GM19023 (cell line): Measurements from ENCODE around the gene LGALS3.

Experiments used
- ATAC-seq: cut with Tn5 transposase; IDR thresholded peaks from one replicate; pipeline ENCODE4 v1.9.1; 2021; ENCODE audit warnings: mild to moderate bottlenecking, moderate library complexity; ENCODE audit not compliant: unreplicated experiment

Gene LGALS3

DNA sequence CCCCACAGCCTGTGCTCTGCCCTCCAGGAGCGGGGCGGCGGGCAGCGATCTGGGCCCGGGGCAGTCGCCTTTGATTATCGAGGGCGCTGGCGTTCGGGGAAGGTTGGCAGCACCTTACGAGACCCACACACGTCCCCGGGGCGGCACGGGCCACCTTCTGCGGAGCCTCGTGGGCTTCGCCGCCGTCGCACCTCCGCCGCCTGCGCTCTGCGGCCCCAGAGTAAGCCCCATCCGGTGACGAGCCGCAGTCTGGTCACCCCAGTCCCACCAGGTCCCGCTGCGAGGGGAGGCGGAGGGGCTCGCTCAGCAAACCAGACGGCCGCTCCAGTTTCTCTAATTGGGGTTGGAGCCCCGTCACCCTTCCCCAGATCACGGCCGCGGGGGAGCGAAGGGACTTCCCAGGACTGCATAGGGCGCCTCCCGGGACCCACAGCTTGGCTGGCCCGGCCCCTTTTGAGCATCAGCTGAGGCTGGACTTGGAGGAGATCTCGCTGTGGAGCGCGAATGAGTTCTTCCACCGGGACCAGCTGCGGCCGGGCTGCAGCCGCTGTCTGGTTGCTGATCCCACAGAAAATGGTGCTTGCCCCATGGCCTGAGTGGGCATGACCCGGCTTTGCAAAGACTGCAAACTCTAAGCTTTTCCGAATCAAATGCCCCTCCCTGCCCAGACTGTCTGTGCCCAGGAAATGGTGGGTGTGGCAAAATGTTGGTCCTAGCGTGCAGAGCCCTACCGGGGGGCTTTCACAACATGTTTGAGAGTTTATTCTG is 560 bp downstream of the LGALS3 start:
- peak; percentile 69 for ATAC-seq

DNA sequence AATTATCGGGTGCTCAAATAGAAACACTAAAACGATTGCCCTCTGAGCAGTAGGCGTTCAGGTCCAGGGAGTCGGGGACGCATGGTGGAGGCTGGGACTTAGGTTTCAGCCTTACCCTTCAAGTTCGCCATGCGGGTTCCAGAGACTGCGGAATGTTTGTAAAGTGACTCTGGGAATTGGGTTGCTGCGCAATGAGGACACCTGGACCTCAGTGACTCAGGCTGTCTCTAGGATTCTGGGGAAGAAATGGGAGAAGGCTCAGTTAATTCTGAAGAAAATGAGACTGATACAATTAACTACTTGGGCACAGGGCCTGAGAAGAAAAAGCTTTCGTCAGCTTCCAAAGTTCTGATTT is 1.1 kb downstream of the LGALS3 start:
- ATAC-seq, result no peak

DNA sequence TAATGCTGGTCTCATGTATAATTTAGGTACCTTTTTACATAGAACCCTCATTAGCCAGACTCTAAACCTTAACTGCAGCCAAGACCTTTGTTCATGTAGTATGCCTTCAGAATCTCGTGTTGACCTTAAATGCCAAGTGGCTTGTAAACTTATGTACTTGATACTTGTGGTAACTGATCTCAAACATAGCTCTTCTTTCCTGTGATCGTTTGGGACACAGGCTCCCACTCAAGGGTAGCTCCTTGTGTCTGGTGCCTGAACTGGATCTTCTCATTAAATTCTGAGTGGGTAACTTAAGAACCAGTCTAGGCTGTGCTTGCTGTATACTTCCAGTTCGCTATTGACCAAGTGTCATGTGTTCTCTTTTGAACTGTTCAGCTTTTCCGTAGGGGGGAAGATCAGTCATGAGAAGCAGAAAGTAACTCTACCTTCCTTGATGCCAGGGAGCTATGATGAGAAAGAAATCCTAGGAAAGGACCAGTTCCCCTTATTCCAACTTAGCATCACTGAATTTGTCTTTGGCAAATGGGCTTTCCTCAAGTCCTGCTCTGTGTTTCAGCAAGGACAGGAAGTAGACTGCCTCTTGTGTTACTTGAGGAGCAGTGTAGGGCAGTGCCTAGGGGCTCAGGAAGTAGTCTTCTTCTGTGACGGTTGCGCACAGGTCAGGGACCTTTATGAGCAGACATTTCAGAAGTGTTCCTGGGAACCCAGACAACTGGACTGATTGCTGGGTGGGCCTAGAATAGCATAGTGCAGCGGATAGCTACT is 2.5 kb downstream of the LGALS3 start:
- ATAC-seq, result no peak

DNA sequence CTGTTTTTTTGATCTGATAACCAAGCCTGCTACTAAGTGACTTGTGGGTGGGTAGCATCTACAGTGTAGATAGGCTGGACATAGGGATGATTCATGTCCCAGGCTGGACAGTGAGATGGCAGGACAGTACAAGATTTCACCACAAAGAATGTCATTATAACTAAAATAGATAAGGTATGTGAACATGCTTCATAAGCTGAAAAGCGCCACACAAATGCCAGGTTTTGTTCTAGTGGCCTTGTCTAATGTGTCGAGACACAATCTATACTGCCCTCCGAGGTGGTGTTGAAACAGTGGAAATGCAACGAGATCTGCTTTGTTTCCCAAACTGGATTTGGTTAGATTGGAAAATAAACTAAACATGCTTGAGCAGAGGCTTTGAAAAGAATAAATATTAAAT is 4.4 kb downstream of the LGALS3 start:
- ATAC-seq, result no peak

DNA sequence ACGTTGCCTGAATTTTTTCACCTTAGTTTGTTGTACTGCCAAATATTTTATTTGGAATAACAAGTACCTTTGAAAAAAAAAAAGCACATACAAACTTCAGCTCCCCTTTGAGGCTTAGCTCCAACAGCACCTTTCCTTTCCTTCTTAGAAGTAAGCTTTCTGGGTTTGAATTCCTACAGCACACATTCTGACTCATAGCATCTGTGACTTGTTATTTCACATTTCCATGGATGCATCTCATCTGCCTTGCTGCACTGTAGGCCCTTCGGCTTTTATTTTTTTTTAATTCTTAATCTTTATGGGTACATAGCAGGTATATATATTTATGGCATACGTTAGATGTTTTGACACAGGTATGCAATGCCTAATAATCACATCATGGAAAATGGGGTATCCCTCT is 7.2 kb downstream of the LGALS3 start:
- no peak for ATAC-seq

DNA sequence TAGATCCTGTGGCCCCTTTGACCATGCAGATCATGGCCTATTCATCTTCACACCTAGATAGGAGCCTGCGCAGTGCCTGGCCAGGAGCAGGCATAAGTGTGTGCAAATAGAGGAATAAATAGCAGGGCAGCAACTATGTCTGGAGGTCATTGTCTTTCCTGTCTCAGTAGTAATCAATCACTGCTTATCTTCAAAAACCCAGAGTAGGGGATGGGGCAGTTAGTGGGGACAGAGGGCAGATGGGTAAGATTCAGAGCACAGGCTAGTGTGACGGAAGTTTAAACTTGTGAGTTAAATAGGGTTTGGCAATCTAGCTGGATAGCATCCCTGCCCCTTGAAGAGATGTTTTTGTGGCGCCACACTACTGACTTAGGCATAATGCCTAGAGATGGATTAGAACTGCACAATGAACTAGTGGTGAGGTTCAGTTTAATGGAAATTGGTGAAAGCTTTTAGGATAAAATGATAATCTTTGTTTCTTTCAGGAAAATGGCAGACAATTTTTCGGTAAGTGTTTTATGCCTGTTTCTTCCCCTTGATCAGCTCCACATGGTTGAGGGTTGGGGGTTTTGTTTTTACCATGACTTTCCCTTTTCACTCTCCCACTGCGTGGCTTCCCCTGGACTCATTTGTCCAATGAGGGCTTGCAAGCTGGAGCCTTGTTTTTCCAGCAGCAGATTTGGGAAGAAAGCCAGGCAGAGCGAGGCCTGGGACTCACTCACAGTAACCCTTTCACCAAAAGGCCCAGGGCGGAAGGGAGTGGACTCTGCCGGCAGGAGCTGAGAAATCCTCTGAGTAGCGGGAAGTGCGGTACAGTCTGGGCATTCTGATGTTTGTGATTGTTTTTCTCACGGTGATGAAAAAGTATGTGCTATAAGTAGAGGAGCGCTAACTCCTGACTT is 8.1 kb downstream of the LGALS3 start:
- no peak for ATAC-seq

DNA sequence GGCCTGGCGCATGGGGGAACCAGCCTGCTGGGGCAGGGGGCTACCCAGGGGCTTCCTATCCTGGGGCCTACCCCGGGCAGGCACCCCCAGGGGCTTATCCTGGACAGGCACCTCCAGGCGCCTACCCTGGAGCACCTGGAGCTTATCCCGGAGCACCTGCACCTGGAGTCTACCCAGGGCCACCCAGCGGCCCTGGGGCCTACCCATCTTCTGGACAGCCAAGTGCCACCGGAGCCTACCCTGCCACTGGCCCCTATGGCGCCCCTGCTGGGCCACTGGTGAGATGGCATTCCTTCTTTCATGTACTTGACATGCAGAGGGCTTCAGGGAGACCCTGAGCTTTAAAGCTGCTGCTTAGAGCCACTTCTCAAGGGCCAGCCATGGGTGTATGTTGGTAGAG is 9.0 kb downstream of the LGALS3 start:
- no peak for ATAC-seq

DNA sequence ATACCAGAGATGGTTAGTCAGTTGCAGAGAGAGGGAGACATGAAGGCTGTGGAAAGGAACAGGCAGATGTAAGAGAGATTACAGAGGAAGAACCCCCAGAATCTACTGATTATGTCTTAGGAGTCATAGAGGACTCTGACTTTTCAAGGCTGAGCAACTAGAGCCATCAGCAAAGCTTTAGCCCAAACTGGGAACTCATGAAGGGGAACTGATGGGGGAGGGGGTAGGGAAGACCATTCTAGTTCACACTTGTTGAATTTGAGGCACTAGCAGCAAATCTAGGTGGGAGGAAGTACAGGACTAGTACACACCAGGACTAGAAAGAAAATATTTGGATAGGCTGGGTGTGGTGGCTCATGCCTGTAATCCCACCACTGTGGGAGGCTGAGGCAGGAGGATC is 10.1 kb downstream of the LGALS3 start:
- ATAC-seq, result no peak

DNA sequence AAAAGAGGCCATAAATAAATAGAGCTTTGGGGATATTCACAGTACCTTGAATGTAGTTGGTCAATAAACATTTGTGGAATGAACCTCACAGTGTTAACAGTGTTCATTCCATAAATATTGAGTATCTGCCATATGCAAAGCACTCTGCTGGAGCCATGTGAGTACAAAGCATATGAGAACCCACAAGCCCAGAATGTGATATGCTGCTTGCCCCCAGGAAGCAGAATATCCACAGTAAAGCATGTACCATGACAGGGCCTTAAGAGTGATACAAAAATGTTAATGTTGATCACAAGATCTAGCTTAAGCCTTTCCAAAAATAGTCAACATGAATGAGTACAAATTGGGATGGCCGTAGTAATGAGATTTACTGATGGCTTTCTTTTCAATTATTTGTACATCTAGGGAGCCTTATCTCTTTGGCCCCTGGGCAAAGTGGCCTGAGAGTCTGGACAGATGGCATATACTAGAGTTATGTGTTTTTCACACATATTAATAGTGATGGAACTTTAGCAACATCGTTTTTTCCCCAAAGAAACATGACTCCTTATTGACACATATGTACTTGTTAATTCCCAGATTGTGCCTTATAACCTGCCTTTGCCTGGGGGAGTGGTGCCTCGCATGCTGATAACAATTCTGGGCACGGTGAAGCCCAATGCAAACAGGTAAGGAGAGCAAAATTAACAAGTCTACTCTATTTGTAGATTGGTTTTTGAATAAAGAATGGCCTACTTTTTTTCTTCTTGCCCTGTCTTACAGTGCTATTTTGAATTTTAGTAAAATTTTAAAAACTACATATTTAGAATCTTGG is 10.9 kb downstream of the LGALS3 start:
- ATAC-seq, result no peak

DNA sequence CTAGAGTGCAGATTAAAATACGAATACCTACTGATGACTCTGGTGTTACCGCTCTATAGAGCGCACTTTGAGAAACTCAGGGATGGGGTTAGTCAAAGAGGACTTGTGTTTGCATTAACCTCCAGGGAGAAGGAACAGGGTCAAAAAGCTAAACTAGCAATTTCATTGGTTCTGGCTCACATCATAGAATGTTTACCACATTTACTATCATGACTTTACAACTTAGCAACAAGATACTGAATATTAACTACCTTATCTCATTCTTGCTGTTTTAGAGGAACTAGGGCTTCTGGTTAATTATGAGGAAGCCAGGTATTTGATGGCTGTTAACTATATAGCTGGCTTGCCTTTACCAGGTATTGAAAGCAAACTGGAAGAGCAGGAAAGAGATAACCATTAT is 12.8 kb downstream of the LGALS3 start:
- ATAC-seq, result no peak

DNA sequence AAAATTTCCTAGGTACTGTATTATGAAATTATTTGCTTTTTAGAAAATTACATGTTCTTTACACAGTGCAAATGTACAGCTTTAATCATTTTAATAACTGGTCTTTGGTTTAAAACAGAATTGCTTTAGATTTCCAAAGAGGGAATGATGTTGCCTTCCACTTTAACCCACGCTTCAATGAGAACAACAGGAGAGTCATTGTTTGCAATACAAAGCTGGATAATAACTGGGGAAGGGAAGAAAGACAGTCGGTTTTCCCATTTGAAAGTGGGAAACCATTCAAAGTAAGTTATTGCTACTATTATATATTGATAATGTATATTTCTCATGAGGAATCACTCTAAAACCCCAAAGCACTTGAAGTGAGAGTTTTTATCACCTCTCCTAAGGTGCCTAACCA is 13.4 kb downstream of the LGALS3 start:
- no peak for ATAC-seq

DNA sequence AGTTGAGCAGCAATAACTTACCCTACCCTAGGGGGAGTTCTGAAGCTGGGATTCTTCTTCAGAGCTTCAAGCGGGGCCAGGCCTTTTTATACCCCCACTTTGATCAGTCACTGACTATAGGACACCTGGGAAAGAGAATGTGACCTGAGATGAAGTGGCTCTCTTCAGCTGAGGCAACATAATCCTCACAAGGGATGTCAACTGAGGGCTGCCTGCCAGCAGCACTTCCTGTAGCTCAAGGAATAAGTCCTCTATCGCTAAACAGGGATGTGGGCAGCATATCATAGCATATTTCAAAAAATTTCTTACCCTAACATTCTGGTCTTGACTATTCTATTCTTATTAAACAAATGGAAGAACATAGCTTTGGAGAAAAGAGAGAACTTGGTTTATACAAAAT is 17.4 kb downstream of the LGALS3 start:
- ATAC-seq, result no peak

DNA sequence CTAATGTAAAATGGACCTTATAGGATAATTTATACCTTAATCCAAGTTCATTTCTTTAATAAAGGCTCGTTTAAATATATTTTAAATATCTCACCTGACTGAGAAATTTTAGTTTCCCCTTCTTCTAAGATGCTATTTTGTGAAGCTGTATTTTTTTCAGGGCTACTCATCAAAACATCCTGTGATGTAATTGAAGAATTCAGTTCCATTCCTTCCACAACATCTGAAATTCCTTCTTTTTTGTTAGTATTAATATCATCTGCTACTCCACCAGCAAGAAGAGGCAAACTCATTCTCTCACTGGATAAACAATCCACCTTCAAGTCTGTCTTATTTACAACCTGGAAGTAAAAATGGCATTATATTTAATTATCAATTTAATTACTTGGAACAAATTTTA is 22.5 kb downstream of the LGALS3 start:
- no peak for ATAC-seq

DNA sequence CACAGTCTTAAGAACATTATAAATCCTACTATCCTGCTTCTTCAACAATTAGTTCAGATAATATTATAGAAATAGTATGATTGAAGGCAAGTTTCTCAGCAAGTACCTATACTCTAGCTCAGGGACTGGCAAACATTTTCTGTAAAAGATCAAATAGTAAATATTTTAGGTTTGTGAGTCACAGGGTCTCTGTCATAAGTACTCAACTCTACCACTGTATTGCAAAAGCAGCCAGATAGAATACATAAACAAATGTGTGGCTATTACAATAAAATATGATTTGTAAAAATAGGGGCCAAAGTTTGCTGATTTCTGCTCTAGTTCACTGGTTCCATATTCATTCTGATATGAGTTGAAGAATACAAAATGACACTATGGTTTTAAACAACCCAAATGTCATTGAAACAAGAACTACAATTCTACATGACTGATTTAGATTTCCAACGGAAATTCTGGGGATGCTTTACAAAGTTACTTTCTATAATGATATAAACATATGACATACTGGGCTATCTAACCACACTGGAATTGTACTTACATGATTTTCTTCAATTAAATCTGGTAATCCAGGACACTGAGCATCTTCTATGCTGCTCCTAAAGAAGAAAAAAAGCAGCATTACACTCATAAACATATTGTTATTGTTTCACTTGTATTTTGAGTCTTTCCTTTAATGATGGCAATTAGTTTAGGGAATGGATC is 23.2 kb downstream of the LGALS3 start:
- ATAC-seq, result no peak

DNA sequence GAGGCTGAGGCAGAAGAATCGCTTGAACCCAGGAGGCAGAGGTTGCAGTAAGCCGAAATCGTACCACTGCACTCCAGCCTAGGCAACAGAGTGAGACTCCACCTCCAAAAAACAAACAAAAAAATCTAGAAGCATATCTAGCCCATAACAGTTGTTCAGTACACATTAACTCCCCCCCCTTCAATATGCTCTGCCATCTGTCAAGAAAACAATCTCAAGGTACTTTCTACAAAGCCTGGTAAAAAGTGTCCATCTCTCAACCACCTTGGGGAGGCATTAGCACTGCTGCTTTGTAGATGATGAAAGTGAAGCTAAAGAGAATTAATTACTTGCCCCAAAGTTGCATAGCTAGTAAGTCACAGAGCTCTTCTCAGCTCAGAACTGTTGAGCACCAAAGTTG is 24.9 kb downstream of the LGALS3 start:
- no peak for ATAC-seq

DNA sequence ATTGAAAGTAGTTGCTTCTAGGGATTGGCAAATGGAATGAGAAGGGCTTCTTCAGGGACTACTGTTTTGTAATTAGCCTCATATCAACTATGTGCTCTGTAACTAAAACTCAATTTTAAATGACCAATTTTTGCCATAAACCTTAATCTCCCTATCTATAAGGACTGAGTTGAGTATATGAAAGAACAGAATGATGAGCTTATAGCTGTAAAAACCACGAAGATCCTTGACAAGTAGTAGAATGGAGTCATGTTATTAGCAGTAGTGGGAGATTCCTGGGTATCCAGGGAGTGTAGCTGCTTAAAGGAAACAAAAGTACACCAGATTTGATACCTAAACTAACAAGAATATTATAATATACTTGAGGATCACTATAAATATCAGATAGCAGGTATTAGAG is 28.0 kb downstream of the LGALS3 start:
- ATAC-seq, result no peak

DNA sequence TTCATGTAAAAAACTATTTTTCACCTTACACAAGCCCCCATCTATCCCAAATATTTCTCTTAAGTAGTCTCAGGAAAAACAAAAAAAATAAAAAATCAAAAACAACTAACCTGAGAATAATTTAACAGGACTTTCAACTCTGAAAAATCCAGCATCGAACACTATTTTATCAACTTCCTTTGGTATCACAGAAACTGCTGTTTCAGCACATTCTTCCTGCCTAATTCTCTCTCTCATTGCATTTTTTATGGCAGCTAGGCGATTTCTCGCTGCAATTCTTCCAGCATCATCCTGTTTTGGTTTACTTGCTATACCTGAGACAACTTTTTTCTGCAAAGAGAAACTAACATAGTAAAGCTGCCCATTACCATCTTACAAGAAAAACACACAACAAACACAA is 29.4 kb downstream of the LGALS3 start:
- ATAC-seq, result no peak

DNA sequence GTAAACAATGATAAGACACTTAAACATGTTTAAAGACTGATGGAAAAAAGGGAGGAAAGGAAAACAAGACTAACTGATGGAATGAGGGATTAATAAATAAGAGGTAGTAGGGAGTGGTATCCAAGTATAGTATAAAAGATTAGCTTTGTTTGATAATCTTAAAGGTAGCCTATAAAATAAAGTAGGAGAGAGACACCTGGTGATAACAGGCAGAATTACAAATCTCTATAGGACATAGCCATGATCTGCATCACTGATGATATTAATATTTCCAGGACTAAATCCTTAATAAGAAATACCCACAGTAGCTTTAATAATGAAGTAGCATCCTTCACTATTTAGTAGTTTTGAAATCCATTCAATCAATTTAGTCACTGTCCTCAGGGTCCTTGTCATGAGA is 31.9 kb downstream of the LGALS3 start:
- no peak for ATAC-seq

DNA sequence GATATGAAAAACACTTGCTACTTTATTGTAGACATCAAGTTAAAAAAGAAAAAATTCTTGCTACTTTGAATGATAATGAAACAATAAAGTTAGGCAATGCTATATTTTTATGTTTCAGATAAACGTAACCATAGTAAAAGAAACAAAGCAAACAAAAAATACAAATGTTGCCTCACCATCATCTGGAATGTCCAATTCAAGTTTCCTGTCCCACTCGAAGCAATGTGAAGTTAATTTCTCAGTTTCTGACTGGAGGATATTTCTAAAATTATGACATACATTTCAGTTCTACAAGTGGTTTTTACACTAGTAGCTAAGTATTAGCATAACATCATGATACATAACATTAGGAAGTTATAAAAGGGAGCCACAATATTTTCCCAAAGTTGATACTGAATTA is 41.5 kb downstream of the LGALS3 start:
- no peak for ATAC-seq

DNA sequence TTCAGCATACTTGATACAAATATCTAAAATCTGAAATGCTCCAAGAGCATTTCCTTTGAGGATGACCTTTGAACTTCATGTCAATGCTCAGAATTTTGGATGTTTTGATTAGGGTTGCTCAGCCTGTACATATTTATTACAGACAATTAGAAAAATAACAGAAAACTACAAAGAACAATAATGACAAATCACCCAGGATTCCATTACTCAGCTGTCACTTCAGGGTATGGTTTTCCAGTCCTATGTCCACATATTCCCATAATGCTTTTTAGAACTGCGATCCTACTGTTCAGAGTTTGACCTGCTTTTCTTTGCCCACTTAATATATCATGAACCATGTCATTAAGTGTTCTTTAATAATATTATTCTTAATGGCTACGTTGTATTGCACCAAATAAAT is 51.0 kb downstream of the LGALS3 start:
- no peak for ATAC-seq
